GM20431 (cell line): ENCODE results near the gene MRPL30.
"Not testable (repeated sequence)": the region's sequence is repeated elsewhere in the genome, so short reads cannot be mapped to it uniquely, and the experiment has no call there.

Source experiments
- in situ Hi-C: fragments of 300-500 bp; cut with MseI, MboI; formaldehyde crosslinking; loops from one replicate; pipeline ENCODE4 v1.15.0; 2020; ENCODE audit warnings: low sequenced_read_pairs; ENCODE audit not compliant: unreplicated experiment

Gene MRPL30

GRCh38 chr2:99183025-99183424, 2.0 kb downstream of the MRPL30 start:
- in situ Hi-C loops = no loop called here

DNA sequence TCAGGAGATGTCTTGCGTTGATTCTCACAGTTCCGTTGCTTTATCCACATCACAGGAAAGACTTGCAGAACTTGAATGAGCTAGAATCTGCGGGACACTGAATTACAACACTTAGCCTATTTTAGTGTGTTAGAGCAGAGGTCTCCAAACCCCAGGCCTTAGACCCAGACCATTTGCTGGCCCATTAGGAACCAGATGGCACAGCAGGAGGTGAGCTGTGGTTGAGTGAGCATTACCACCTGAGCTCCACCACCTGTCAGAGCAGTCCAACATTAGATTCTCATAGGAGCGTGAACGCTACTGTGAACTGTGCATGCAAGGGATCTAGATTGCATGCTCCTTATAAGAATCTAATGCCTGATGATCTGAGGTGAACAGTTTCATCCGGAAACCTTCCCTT, 3.8 kb downstream of the MRPL30 start:
- in situ Hi-C loops = no loop called here

DNA sequence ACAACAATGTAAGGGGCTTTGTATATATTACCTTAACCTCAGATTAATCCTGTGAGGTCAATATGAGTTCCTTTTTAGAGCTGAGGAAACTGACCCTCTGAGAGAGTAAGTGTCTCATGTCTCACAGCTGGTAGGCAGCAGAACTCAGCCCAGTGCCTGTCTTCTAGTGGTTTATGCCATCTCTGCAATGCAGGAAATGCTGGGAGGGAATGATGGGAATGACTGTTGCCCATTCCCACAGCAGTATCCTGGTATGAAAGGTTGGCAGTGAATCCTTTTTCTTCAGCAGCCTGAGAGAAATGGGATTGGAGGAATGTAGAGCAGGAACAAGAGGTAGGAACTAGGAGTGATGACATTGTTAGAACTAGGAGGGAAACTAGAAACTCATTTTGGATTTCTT, 6.0 kb downstream of the MRPL30 start:
- in situ Hi-C loops = no loop called here

DNA sequence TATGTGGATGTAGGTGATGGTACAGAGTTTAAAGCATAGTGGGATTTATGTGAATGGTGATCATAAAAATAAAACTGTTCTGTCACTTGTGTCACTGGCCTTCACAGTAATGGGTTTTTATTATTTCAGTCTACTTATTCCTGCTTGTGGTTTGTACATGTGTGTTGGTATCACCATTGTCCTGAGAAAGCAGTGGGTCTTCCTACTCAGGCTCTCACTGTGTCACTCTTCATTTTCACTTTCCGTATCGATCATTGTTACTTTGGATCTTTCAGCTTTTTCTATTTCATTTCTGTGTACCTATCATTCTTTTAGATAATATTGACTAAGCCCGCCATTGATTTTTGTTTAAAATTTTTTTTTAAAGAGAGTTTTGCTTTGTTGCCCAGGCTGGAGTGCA, 7.4 kb downstream of the MRPL30 start:
- in situ Hi-C loops = no loop called here

- in situ Hi-C loops = no loop called here
Observed at GRCh38 chr2:99190548-99190947, 9.6 kb downstream of the MRPL30 start.

DNA sequence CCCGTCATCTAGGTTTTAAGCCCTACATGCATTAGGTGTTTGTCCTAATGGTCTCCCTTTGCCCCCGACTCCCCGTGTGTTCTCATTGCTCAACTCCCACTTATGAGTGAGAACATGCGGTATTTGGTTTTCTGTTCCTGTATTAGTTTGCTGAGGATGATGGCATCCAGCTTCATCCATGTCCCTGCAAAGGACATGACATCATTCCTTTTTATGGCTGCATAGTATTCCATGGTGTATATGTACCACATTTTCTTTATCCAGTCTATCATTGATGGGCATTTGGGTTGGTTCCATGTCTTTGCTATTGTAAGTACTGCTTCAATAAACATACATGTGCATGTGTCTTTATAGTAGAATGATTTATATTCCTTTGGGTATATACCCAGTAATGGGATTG, 11.4 kb downstream of the MRPL30 start:
- in situ Hi-C loops = not testable (repeated sequence)

GRCh38 chr2:99198103-99198841, 17.3 kb downstream of the MRPL30 start:
- in situ Hi-C loops = no loop called here

GRCh38 chr2:99200076-99200800, 19.3 kb downstream of the MRPL30 start:
- in situ Hi-C loops = loop anchor here (25.0 kb wide), 1 partner anchor 112 kb away; the partner anchor contains the start of gene LYG1

DNA sequence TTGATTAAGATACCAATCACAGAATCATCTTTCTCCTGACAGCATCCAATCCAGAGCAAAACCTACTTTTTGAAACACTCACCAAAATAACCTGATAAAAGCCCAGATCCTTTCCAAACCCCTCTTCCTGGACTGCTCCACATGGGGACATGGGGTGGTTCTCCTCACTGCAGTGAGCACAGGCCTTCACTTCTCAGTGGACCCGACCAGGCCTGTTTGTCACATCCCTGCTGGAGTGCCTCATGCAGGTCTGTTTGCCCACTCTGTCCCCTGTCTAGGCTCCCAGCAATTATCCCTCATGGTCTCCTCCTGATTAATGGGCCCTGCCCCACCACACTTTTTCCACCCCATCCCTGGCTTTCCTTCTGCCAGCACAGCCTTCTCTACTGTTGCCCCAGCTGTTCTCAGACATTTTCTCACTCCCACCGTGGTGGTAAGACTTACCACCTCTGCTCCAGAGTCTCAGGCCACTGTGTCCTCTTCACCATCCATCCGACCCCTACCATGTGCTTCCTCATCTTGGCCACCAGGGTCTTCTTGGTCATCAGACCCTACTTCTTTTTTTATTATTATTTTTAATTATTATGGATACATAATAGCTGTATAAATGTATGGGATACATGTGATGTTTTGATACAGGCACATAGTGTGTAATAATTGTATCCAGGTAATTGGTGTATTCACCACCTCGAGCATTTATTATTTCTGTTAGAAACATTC, 21.1 kb downstream of the MRPL30 start:
- in situ Hi-C loops = loop anchor here (25.0 kb wide), 1 partner anchor 110 kb away; the partner anchor contains the start of gene LYG1

DNA sequence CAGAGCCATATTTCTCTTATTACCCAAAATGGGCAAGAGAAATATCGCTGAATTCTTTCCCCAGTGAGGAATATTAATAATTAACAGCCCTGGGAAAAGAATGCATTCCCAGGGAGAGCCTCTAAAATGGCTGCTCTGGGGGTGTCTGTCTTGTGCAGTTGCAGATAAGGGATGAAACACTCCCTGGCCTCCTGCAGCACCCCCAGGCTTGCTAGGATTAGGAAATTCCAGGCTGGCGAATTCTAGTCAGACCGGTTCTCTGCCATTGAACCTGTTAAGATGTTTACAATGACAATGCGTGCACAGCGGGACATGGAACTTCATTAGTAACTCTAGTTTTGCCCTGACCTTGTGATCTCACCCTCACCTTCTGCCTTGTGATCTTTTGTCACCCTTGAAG, 24.5 kb downstream of the MRPL30 start:
- in situ Hi-C loops = loop anchor here (25.0 kb wide), 1 partner anchor 107 kb away; the partner anchor contains the start of gene LYG1

DNA sequence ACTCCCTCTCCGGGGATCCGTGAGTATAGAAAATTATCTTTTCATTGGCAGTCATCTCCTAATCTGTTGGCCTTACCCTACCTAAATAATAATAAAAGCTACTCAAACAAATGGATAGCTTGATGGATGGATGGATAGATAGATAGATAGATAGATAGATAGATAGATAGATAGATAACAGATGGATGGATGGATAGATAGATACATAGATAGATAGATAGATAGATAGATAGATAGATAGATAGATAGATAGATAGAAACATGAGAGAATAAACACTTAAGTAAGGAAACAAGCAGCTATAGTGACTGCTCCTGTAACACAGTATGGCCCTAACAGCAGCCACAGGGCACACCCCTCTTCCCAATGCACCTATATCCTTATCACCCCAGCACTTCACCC, 35.1 kb downstream of the MRPL30 start:
- in situ Hi-C loops = loop anchor here (25.0 kb wide), 1 partner anchor 96 kb away; the partner anchor contains the start of gene LYG1

- in situ Hi-C loops = loop anchor here (25.0 kb wide), 1 partner anchor 94 kb away; the partner anchor contains the start of gene LYG1
Observed at GRCh38 chr2:99217929-99218501, 37.0 kb downstream of the MRPL30 start.

- in situ Hi-C loops = not testable (repeated sequence)
Observed at GRCh38 chr2:99233177-99233576, 52.2 kb downstream of the MRPL30 start.

DNA sequence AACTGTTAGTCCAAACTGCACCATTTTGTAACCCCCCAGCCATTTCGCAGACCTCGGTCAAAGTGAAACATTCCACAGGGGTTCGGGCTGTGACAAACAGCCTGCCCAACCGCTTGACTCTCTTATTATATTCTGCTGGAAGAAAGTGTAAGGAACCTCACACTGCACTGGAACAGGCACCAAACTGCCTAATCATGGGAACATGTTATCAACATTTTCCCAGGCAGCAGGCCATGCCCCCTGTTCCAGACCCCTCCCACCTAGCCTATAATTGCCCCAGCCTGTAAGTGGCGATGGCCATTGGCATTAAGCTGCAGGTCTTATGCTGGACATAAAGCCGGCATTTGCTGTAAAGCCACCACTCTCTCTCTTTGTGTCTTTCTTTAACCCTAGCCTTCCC, 57.6 kb downstream of the MRPL30 start:
- in situ Hi-C loops = no loop called here

DNA sequence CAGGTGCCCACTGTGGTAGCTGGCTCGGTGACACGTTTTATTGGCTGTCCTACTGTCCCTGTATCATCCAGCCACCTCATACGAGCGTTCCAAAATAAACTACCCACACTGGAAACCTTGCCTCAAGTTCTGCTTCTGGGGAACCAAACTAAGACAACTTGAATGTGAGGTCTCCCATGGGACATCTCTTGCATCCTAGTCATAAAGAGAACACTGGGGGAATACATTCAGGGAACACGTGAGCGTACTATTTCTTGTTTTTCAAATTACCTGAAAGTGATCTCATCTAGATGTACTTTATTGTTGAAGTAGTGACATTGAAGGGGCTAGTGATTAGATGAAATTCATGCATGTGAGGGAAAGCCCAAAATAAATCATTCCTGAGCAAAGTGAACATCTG, 59.4 kb downstream of the MRPL30 start:
- in situ Hi-C loops = no loop called here

- in situ Hi-C loops = no loop called here
Observed at GRCh38 chr2:99242151-99242550, 61.2 kb downstream of the MRPL30 start.
